HCT116 (cell line): ENCODE results near the gene PRM2. TPM values are rescaled to one million over a fixed set of nuclear protein-coding genes. Genes with fewer than 3 reads are reported as not detected.

Experiments
- ATAC-seq: fragments of 200-7000 bp; cut with Tn5 transposase; 2 replicates; pipeline ENCODE4 v1.9.1; 2020; ENCODE audit warnings: mild to moderate bottlenecking, moderate library complexity
- BruUV-seq: library from RNA; stranded (reverse); fragments of 400-500 nt; replicated peaks from 2 replicates; lab custom pipeline; 2021; lab: Mats Ljungman, UMichigan
- CTCF ChIA-PET: fragments of 300-600 bp; sonication (Branson Sonifier 250); formaldehyde crosslinking; loops from one replicate; lab custom pipeline; 2021; ENCODE audit warnings: antibody characterized with exemption; lab: Charles Lee
- POLR2A ChIA-PET: fragments of 300-600, 350-600 bp; sonication (Branson Sonifier 250); formaldehyde crosslinking; loops from one replicate; lab custom pipeline; 2021; ENCODE audit warnings: antibody characterized with exemption; lab: Charles Lee
- RAD21 ChIA-PET, 2 experiments: fragments of 300-600 bp; sonication (Branson Sonifier 250); formaldehyde crosslinking; loops; one replicate each; lab custom pipeline; 2023; ENCODE audit warnings: low total read pairs in 2 of 2; ENCODE audit not compliant: uncharacterized antibody in 2 of 2, unreplicated experiment in 2 of 2, low non-redundant PET in 1 of 2; lab: Charles Lee
- DNase-seq: peaks from one replicate; pipeline ENCODE4 v3.0.0-alpha.2; 2010; ENCODE audit warnings: low read depth, low spot score
- H2AFZ ChIP-seq: fragments of 200-600 bp; shearing (Covaris generic), sonication (generic); 2 replicates; pipeline ENCODE4 v1.6.1; 2017; ENCODE audit warnings: low read depth, mixed run types, mixed read lengths, antibody characterized with exemption, low read length; ENCODE audit not compliant: poor library complexity, severe bottlenecking
- H3K27ac ChIP-seq: 2 replicates; pipeline ENCODE4 v1.5.1; 2012; ENCODE audit warnings: low read depth, low read length
- H3K27me3 ChIP-seq: fragments of 200-600 bp; sonication (generic); 2 replicates; pipeline ENCODE4 v1.6.1; 2016; ENCODE audit warnings: mixed run types, low read length, mixed read lengths; ENCODE audit not compliant: insufficient read depth
- H3K36me3 ChIP-seq, 2 experiments: fragments of 200-500 bp in 1 of 2; fragments of 200-600 bp in 1 of 2; sonication (Bioruptor generic) in 1 of 2; sonication (generic) in 1 of 2; 2 replicates each; pipeline versions ENCODE4 v1.5.1 to v1.6.1; 2014 to 2016; ENCODE audit warnings: low read length in 2 of 2, inconsistent platforms in 1 of 2, mixed read lengths in 1 of 2, mixed run types in 1 of 2; ENCODE audit not compliant: insufficient read depth in 2 of 2, control insufficient read depth in 1 of 2
- H3K4me1 ChIP-seq, 2 experiments: fragments of 200-600 bp in 1 of 2; sonication (generic) in 1 of 2; 2 replicates each; pipeline versions ENCODE4 v1.5.1 to v1.6.1; 2012 to 2017; ENCODE audit warnings: low read length in 2 of 2, inconsistent platforms in 1 of 2, mild to moderate bottlenecking in 1 of 2, mixed read lengths in 1 of 2, mixed run types in 1 of 2, moderate library complexity in 1 of 2; ENCODE audit not compliant: insufficient read depth in 2 of 2, control insufficient read depth in 1 of 2
- H3K4me2 ChIP-seq: fragments of 200-600 bp; sonication (generic); 2 replicates; pipeline ENCODE4 v1.6.1; 2017; ENCODE audit warnings: mixed run types, low read length, mixed read lengths
- H3K4me3 ChIP-seq, 2 experiments: fragments of 200-600 bp in 1 of 2; sonication (generic) in 1 of 2; replicated peaks in 1 of 2; 2 replicates each; pipeline ENCODE4 v1.5.1; 2011 to 2016; ENCODE audit warnings: low read length in 2 of 2, control low read depth in 1 of 2, low read depth in 1 of 2, mild to moderate bottlenecking in 1 of 2, mixed read lengths in 1 of 2, mixed run types in 1 of 2
- H3K79me2 ChIP-seq: fragments of 200-600 bp; sonication (generic); 2 replicates; pipeline ENCODE4 v1.6.1; 2017; ENCODE audit warnings: mild to moderate bottlenecking, mixed run types, low read length, moderate library complexity, mixed read lengths; ENCODE audit not compliant: insufficient read depth
- H3K9ac ChIP-seq: fragments of 200-600 bp; sonication (generic); 2 replicates; pipeline ENCODE4 v1.6.1; 2016; ENCODE audit warnings: low read length, mixed read lengths
- H3K9me2 ChIP-seq: fragments of 200-600 bp; sonication (generic), shearing (Covaris generic); 2 replicates; pipeline ENCODE4 v1.6.1; 2017; ENCODE audit warnings: mixed run types, mild to moderate bottlenecking, moderate library complexity; ENCODE audit not compliant: insufficient read depth
- H3K9me3 ChIP-seq, 2 experiments: fragments of 200-500 bp in 1 of 2; fragments of 200-600 bp in 1 of 2; sonication (Bioruptor generic) in 1 of 2; sonication (generic) in 1 of 2; 2 replicates each; pipeline ENCODE4 v1.6.1; 2014 to 2017; ENCODE audit warnings: low read length in 2 of 2, mixed read lengths in 2 of 2, inconsistent platforms in 1 of 2, low read depth in 1 of 2, mild to moderate bottlenecking in 1 of 2, mixed run types in 1 of 2, moderate library complexity in 1 of 2; ENCODE audit not compliant: control insufficient read depth in 1 of 2, insufficient read depth in 1 of 2
- H4K20me1 ChIP-seq: fragments of 200-600 bp; sonication (generic), shearing (Covaris generic); 2 replicates; pipeline ENCODE4 v1.6.1; 2017; ENCODE audit warnings: mixed run types, mild to moderate bottlenecking, moderate library complexity; ENCODE audit not compliant: insufficient read depth
- ATF3 ChIP-seq: IDR thresholded peaks from 2 replicates; pipeline ENCODE4 v1.6.1; 2012
- CBX3 ChIP-seq: IDR thresholded peaks from 2 replicates; pipeline ENCODE4 v1.6.1; 2012; ENCODE audit warnings: low read depth
- CEBPB ChIP-seq: IDR thresholded peaks from 2 replicates; pipeline ENCODE4 v1.6.1; 2012; ENCODE audit warnings: low read depth
- EGR1 ChIP-seq: IDR thresholded peaks from 2 replicates; pipeline ENCODE4 v1.6.1; 2012; ENCODE audit warnings: low read depth
- ELF1 ChIP-seq: IDR thresholded peaks from 2 replicates; pipeline ENCODE4 v1.6.1; 2012; ENCODE audit warnings: low read depth, borderline replicate concordance
- EZH2 ChIP-seq: fragments of 200-600 bp; sonication (generic); IDR thresholded peaks from 2 replicates; pipeline ENCODE4 v1.6.1; 2017; ENCODE audit warnings: antibody characterized with exemption, mixed run types
- EZH2phosphoT487 ChIP-seq: fragments of 200-600 bp; IDR thresholded peaks from 2 replicates; pipeline ENCODE4 v1.6.1; 2018; ENCODE audit warnings: antibody characterized with exemption, borderline replicate concordance
- FOSL1 ChIP-seq: IDR thresholded peaks from 2 replicates; pipeline ENCODE4 v1.6.1; 2012; ENCODE audit warnings: low read depth
- MAX ChIP-seq: IDR thresholded peaks from 2 replicates; pipeline ENCODE4 v1.6.1; 2012
- POLR2A ChIP-seq: IDR thresholded peaks from 2 replicates; pipeline ENCODE4 v1.7.0; 2011; ENCODE audit warnings: borderline replicate concordance; ENCODE audit not compliant: insufficient read depth, insufficient read length; ENCODE audit errors: extremely low read depth
- POLR2AphosphoS5 ChIP-seq: IDR thresholded peaks from 2 replicates; pipeline ENCODE4 v1.6.1; 2011; ENCODE audit warnings: mild to moderate bottlenecking, low read depth, low read length, moderate library complexity
- RAD21 ChIP-seq: IDR thresholded peaks from 2 replicates; pipeline ENCODE4 v1.6.1; 2012; ENCODE audit warnings: low read depth, mild to moderate bottlenecking
- SIN3A ChIP-seq: IDR thresholded peaks from 2 replicates; pipeline ENCODE4 v1.6.1; 2012; ENCODE audit warnings: low read depth
- SP1 ChIP-seq: IDR thresholded peaks from 2 replicates; pipeline ENCODE4 v1.6.1; 2012; ENCODE audit warnings: low read depth
- SRF ChIP-seq: IDR thresholded peaks from 2 replicates; pipeline ENCODE4 v1.6.1; 2012; ENCODE audit warnings: low read depth
- TCF7L2 ChIP-seq: IDR thresholded peaks from 2 replicates; pipeline ENCODE4 v1.7.0; 2011; ENCODE audit warnings: borderline replicate concordance, inconsistent platforms; ENCODE audit not compliant: insufficient read depth, insufficient read length; ENCODE audit errors: extremely low read depth
- ZBTB33 ChIP-seq: IDR thresholded peaks from 2 replicates; pipeline ENCODE4 v1.6.1; 2011; ENCODE audit warnings: mild to moderate bottlenecking, low read length, moderate library complexity; ENCODE audit not compliant: insufficient replicate concordance; ENCODE audit errors: extremely low read depth
- intact Hi-C: fragments of 100-400 bp; cut with micrococcal nuclease; formaldehyde crosslinking; loops from 2 replicates; pipeline ENCODE4 v1.10.0; 2022
- total RNA-seq: library from RNA; stranded (reverse); gene quantifications from one replicate; pipeline ENCODE4 v1.2.1, GENCODE V29; 2021; ENCODE audit not compliant: unreplicated experiment

The PRM2 gene
- total RNA-seq, 1 experiment from 2014 or later = not detected

- RAD21 ChIA-PET = interaction anchor here in 1 of 2 experiments (0.7 kb wide), 1 partner anchor 49 kb away, joined by 3 read pairs; no protein-coding TSS in a partner anchor
- ATAC-seq (no peak), DNase-seq (no peak)
- Histone ChIP-seq H3K4me3 (no peak overlapping the region), H3K27ac (no peak overlapping the region), H2AFZ (no peak overlapping the region), H3K9me3 (no peaks in the 10 kb centered on the region), H3K9ac (no peak overlapping the region), H3K9me2 (no peaks in the 10 kb centered on the region), H4K20me1 (no peaks in the 10 kb centered on the region), H3K27me3 (no peaks in the 10 kb centered on the region), H3K4me1 (peaks cover under 1 to 16% of the 10 kb centered on the region in 2 experiments; a peak in 2 of 4 replicates), H3K79me2 (no peaks in the 10 kb centered on the region), H3K36me3 (no peaks in the 10 kb centered on the region), H3K4me2 (no peak overlapping the region)
- intact Hi-C loops = no loop called here
- BruUV-seq = no TSS peak
- POLR2A ChIA-PET = no interaction called here
- TF ChIP-seq POLR2A = no peak
- no peak for TF ChIP-seq ELF1
- no peak for TF ChIP-seq RAD21
- CTCF ChIA-PET = no interaction called here
Measured at GRCh38 chr16:11234884-11235702, 41.2 kb downstream of the PRM2 start.

- Histone ChIP-seq H4K20me1 (no peaks in the 10 kb centered on the region), H3K36me3 (no peaks in the 10 kb centered on the region), H3K27me3 (no peaks in the 10 kb centered on the region), H3K79me2 (no peaks in the 10 kb centered on the region), H3K9ac (no peak overlapping the region), H2AFZ (no peak overlapping the region), H3K27ac (no peak overlapping the region), H3K9me3 (no peaks in the 10 kb centered on the region), H3K9me2 (no peaks in the 10 kb centered on the region), H3K4me2 (no peak overlapping the region), H3K4me1 (peaks cover 4 to 10% of the 10 kb centered on the region in 2 experiments; a peak in 2 of 4 replicates), H3K4me3 (no peak overlapping the region)
- ChIA-PET POLR2A (no interaction called here), CTCF (no interaction called here), RAD21 (no interaction called here)
- ATAC-seq (no peak), DNase-seq (no peak)
- intact Hi-C loops = no loop called here
- BruUV-seq = no TSS peak
- TF ChIP-seq EGR1 (no peak), CEBPB (no peak), POLR2A (no peak), EZH2 (no peak), RAD21 (no peak), POLR2AphosphoS5 (no peak), ZBTB33 (no peak), SP1 (no peak), MAX (no peak), SRF (no peak), TCF7L2 (no peak), EZH2phosphoT487 (no peak), ELF1 (no peak), CBX3 (no peak), FOSL1 (no peak), ATF3 (no peak), SIN3A (no peak)
Measured at GRCh38 chr16:11233727-11234376, 42.4 kb downstream of the PRM2 start.
